HG02759 (cell line): ENCODE data around the gene DNAJC12.
"Not testable (repeated sequence)": the region's sequence is repeated elsewhere in the genome, so short reads cannot be mapped to it uniquely, and the experiment has no call there.

ENCODE experiments used
- ATAC-seq: cut with Tn5 transposase; IDR thresholded peaks from one replicate; pipeline ENCODE4 v1.9.1; 2021; ENCODE audit warnings: mild to moderate bottlenecking, moderate library complexity; ENCODE audit not compliant: unreplicated experiment

The DNAJC12 gene

DNA sequence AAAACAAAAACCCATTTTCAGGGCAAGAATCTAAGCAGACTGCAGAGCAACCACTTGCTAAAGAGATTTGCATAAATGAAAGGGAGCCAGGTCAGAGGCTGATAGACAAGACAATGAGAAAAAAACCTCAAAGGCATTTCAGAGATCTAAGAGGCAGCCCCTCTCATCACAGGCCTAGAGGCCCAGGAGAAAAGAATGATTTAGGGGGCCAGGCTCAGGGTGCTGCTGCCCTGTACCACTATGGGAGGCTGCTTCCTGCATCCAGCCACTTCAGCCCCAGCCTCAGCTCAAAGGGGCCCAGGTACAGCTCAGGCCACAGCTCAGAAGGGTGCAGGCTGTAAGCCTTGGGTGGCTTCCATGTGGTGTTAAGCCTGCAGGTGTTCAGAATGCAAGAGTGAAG is 3.7 kb upstream of the DNAJC12 start:
- ATAC-seq = no peak

DNA sequence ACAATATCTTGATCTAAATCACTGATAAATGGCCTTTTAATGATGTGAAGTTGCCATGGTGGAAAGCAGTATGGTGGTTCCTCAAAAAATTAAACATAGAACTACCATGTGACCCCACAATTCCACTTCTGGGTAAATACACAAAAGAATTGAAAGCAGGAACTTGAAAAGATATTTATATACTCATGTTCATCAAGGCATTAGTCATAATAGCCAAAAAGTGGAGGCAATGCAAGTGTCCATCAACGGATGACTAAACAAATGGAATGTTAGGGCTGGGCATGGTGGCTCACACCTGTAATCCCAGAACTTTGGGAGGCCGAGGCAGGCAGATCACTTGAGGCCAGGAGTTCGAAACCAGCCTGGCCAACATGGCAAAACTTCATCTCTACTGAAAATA is 2.0 kb upstream of the DNAJC12 start:
- ATAC-seq = no peak

DNA sequence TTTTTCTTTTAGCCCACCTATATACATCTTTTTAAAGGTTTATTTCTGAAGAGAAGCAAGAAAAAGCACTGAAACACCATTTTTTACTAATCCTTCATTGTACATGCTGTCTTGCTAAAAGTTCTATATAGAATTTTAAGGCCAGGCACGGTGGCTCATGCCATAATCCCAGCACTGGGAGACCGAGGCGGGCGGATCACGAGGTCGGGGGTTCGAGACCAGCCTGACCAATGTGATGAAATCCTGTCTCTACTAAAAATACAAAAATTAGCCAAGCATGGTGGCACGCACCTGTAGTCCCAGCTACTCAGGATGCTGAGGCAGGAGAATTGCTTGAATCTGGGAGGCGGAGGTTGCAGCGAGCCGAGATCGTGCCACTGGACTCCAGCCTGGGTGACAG is 1.5 kb upstream of the DNAJC12 start:
- ATAC-seq = not testable (repeated sequence)

DNA sequence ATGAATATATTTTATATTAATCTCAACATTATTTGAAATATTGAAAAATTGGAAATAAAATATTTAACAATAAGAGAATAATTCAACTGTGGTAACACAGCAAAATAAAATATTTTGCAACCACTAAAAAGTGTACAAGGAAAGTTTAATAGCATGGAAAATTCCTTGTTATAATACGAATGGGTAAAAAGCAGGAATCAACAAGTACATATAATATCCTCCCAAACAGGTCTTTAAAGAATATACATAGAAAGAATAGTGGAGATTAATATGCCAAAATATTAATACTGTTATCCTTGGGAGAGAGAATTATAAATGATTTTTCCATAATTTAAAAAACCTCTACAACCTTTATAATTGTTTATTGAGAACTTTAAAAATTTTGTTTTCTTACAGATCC is 1.0 kb downstream of the DNAJC12 start:
- no peak for ATAC-seq

DNA sequence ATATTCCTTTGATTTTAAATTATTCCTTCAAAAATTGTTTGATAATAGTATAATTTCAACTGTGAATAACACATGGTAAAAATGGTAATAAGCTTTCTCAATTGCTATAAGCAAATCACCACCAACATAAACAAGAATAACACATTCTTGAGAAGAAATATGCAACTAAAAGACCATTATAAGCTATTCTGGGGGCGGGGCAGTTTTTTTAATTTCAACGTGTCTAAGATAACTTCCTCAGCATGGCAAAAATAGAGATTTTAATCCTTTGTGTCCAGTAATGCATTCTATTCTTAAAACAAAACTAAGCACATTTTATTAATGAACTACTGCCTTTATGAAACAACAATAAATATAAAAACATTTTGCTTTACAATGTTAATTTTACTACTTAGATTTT is 1.5 kb downstream of the DNAJC12 start:
- no peak for ATAC-seq

DNA sequence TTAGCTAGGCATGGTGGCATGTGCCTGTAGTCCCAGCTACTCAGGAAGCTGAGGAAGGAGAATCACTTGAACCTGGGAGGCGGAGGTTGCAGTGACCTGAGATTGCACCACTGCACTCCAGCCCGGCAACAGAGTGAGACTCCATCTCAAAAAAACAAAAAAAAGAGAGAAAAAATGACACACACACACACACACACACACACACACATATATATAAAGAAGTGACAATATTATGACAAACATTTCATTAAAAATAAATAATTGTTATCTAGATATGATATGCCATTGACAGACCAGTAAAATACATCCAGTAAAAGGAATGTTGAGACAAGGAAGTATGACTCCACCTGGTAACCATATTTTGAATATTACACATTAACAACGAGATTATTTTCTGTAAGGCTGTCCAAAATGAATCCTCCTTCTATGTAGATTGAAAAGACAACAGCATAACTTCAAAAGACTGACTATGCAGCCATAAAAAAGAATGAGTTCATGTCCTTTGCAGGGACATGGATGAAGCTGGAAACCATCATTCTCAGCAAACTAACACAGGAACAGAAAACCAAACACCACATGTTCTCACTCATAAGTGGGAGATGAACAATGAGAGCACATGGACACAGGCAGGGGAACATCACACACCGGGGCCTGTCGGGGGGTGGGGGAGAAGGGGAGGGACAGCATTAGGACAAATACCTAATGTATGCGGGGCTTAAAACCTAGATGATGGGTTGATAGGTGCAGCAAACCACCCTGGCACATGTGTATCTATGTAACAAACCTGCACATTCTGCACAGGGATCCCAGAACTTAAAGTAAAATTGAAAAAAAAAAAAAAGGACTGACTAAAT is 2.2 kb downstream of the DNAJC12 start:
- not testable (repeated sequence) for ATAC-seq

DNA sequence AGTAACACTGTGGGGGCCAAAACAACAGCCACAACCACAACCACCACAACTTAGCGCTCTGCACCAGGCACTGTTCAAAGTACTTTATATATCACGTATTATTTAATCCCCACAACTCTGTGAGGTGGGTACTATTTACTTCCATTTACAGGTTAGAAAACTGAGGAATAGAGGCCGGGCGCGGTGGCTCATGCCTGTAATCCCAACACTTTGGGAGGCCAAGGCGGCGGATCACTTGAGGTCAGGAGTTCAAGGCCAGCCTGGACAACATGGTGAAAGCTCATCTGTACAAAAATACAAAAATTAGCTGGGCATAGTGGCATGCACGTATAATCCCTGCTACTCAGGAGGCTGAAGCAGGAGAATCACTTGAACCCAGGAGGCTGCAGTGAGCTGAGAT is 3.6 kb downstream of the DNAJC12 start:
- ATAC-seq = no peak

DNA sequence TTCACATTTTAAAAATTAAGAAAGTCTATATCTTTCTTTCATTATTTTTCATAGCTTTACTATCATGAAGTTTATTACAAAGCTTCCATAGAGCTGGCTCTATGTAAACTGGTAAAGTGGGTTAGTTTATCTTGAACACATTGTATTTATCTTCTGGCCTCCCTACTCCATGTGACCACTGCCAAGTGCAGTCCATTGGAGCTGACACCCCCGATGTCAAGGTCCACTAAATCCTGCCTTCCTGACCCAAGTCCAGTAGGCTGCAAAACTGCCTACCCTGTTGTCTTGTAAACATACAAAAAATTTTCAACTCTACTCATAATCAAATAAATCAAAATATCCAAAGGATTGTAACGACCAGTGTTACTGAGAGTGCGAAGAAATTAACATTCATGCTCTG is 10.2 kb downstream of the DNAJC12 start:
- ATAC-seq = no peak

DNA sequence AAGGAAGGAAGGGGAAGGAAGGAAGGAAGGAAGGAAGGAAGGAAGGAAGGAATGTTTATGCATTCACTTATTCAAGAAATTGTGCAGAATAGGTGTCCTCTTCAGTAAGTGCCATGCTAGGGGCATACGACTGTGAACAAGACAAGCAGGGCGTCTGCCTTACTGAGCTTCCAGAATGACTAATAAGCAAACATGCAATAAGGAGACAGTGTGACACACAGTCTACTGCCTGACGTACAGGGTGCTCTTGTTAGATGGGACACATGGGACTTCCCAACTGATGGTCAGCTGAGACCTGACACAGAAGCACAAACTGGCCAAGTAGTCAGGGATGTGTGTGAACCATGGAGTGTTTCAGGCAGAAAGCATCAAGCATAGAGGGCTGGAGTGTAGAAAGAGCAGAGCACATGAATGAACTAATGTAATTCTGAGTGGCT is 18.2 kb downstream of the DNAJC12 start:
- ATAC-seq = peak; percentile 86

DNA sequence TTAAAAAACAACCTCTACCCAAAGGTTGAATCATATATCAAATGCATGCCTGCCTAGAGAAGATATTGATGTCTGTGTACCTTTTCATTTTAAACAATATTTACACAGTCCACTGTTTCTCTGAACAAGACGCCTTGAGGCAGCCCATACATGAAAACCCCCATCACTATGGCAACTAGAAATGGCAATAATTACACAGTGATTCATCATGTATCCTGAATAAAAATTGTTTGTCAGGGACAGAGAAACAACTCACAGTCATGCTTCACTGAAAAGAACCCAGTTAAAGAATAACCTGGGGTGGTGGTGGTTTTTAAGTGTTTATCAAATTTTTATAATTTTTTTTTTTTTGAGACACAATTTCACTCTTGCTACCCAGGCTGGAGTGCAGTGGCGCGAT is 19.7 kb downstream of the DNAJC12 start:
- ATAC-seq = peak; percentile 54

DNA sequence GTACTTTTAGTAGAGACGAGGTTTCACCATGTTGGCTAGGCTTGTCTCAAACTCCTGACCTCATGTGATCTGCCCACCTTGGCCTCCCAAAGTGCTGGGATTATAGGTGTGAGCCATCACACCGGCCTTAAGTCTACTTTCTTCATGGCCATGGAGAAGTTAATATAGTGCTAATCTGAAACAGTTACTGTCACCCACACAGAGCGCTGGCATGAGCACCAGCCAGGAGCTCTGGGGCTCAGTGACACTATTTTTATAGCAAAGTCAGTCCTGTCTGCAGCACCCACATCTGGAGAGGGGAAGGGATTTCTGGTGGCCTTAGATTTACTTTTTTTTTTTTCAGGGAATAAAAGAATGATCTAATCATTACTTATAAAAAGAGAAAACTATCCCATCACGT is 21.3 kb downstream of the DNAJC12 start:
- no peak for ATAC-seq

DNA sequence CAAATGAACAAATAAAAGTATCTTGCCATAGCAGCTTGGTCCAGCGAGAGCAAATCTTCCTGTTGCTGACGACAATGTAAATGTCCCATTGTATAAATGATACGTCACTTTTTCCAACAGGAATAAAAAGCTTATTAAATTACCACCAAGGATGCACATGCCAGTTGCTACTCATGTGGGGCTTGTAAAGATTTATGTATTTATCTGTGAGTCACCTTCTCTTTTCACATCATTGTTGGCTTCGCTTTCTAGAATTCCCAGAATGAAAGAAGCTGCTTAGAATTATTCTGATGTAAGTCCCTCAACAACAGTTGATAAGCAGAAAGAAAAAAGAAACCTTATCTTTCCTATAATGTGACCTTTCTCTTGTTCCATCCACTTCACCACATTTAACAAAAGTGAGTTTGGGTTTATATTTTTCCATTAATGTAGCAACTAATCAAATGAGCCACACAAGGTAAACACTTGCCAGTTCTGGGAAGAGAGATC is 22.4 kb downstream of the DNAJC12 start:
- no peak for ATAC-seq

DNA sequence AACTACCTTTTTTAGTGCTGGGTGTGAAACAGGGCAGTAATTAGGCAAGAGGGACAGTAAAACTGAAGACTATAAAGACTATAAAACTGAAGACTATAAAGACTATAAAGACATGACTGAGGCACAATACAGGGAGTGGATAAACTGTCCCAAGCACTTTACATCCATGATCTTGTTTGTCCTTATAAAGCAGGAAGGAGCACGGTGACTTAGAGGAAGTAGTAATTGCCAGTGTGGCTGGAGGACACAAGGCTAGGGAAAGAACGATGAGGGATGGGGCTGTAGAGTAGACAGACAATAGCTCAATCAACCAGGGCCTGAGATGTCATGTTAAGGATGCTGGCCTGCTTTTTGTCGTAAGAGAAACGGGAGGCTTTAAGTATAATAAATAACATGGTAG is 26.0 kb downstream of the DNAJC12 start:
- no peak for ATAC-seq

DNA sequence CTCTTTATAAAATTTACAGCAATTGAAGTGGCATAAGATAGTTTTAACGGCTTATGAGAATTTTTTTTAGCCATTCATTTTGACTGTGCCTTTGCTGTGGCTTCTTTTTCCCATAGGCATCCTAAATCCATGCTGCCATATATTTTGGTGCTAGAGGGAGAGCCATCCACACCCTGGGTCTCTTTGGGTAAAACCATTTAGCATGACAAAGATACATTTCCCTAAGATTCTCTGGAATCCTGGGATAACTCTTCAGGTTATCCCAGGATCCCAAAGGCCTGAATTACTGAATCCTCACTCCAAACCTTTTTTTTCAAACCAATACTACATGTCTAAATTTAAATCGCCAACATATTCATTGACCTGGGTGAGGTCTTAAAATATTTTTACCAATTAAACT is 28.9 kb downstream of the DNAJC12 start:
- ATAC-seq = no peak

DNA sequence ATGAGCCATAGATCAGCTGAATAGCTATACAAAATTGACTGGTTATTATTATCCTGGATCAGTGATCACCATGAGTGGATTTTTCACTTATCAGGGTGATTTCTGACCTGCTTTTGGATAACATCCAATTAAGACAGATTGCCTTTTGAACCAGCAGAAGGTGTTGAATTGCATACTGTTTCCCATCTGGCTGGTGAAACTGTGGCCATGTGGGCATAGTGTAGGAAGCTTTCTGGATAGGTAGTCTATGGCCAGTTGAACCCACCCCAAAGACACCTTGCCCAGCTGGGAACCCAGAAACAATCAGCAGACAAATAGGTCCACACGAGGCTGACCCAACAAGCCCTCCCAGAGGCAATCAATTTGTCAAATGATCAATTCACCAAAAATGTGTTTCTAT is 29.3 kb downstream of the DNAJC12 start:
- ATAC-seq = no peak

DNA sequence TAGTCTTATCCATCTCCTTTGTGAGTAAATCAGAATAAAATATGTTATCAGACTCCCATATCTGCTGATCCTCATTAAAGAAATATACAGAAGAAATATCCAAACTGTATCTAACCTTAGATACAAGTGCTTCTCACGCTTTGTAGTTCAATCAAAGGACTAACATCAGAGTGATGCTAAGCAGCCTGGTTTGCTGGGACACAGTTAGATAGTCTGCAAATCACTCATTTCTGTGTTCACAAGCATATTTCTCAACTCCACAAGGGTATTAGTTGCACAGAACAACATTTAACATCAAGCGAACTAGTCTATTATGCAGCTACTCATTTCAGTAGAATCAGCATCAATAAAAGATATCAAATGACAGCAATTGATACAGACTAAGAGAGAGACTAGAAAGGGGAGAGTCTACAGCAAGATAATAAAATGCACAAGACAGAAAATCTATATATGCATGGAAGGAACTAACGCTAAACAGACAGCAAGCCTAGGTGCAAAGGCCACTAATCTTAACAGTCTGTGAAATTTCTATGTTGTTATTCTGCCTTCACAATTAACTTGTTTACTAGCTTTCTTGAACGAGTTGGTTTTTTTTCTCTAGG is 30.0 kb downstream of the DNAJC12 start:
- no peak for ATAC-seq

DNA sequence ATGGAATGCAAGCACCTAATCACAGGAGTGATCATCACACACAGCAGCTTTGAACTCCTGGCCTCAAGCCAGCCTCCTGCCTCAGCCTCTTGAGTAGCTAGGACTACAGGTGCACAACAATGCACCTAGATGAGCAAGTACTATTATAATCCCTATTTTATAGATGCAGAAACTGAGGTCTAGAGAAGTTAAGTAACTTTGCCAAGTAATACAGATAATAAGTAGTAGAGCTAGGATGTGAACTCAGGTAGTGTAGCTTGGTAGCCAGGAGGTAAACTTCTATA is 33.7 kb downstream of the DNAJC12 start:
- ATAC-seq = no peak

DNA sequence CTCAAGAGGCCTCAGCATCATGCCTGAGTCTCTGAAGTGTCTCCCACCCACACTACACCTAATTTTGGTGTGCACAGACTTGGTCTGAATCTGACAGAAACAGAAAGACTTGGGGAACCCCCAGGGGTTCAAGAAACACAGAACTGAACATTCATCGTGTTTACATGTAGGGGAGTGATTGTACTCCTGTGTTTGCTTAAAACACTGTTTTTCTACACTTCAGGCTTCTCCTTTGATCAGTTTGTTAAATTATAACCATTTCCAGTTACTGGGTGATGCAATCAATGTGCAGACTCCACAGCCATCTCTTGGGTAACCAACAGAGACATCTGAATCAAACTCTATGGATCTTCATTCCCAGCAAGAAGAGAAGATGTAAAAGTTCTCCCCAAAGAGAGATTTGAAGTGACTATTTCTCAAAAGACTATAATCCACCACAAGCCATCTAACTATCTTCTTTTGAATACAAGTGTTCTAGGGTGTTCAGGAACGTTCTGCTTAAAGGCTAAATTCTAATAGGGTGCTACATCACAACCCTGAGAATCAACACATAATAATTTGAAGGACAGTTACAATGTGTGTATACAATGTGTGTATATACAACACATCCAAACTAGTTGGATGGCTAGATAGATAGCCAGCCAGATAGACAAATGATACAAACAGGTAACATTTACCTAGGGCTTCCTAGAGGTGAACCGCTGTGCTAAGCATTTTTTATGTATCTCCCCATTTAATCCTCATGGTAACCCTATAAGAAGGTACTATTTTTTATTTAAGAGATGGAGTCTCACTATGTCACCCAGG is 34.2 kb downstream of the DNAJC12 start:
- peak; percentile 85 for ATAC-seq

DNA sequence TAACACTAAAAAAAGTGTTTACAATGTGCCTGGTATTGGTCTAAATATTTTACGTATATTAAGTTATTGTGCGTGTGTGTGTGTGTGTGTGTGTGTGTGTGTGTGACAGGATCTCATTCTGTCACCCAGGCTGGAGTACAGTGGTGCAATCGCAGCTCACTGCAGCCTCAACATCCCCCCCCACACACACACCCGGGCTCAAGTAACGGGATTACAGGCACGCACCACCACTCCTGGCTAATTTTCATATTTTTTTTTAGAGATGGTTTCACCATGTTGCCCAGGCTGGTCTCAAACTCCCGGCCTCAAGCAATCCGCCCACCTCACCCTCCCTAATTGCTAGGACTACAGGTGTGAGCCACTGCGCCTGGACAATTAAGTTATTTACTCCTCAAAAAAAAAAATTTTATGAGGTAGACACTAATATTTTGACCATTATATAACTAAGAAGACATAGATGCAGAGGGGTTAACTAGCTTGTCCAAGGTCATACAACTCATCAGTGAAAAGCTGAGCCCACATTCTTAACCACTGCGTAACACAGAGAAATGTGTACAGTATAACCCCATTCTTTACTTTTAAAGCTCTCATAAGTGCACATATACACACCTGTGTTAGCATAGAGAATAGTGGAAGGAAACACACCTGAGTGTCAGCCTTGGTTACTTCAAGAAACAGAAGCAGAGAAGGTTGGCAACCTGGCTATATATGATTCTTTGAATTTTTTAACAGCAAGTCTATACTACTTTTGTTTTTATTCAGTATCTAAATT is 35.0 kb downstream of the DNAJC12 start:
- peak; percentile 24 for ATAC-seq

DNA sequence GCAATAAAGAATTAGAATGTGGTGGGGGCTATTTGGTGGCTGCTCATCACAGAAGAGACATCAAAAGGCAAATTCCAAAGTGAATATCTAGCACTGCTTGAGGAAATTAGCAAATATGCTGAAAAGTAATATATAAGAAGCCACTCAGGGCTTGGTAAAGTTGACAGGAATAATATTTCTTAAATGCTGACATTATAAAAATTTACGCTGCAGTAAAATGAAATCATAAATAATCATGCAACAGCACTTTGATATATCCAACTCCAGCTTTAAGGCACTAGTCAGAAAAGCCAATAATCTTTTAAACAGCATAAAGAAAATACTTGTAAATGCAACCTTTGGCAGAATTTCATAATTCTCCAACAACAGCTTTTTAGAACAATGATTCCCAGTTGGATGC is 36.9 kb downstream of the DNAJC12 start:
- no peak for ATAC-seq

DNA sequence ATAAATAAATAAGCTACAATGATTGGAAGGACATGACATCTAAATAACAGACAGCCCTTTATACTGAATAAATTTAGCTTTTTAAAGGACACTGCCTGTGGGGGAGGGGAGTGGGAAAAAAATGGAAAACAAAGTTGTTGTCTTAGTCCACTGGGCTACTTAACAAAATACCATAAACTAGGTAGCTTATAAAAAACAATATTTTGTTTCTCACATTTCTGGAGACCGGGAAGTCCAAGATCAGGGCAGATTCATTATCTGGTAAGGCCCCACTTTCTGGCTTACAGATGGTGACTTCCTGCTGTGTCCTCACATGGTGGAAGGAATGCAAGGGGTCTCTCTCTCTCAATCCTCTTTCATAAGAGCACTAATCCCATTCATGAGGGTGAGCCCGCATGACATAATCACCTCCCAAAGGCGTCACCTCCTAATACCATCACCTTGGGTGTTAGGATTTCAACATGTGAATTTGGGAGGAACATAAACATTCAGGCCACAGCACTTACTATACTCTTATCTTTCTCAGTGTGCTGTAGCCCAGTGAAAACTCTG is 43.0 kb downstream of the DNAJC12 start:
- ATAC-seq = no peak
